ENCODE data around the gene TUBA3E. TPM values are rescaled to one million over a fixed set of nuclear protein-coding genes. Genes with fewer than 3 reads are reported as not detected.

TUBA3E gene
- total RNA-seq, 2 donors from 2014 or later = not detected

Other genes starting within 250 kb of the TUBA3E start
- under 1 TPM; 0.22 to 0.24 TPM for gene RAB6C, start 218.8 kb downstream of the TUBA3E start, total RNA-seq
- 10 to 100 TPM in 1 of 2 donors, under 1 TPM in 1; 0.18 to 12.7 TPM for gene POTEF, start 69.2 kb downstream of the TUBA3E start, total RNA-seq
- 10 to 100 TPM in 1 of 2 donors, 1 to 10 TPM in 1; 8.7 to 10.4 TPM for gene CCDC74B, start 53.3 kb downstream of the TUBA3E start, total RNA-seq
- gene SMPD4, start 16.8 kb downstream of the TUBA3E start, total RNA-seq = 10 to 100 TPM; 81.6 to 93.9 TPM
- 100 to 1,000 TPM; 161 to 224 TPM for gene MZT2B, start 16.2 kb downstream of the TUBA3E start, total RNA-seq
- 10 to 100 TPM; 47.1 to 55.1 TPM for gene IMP4, start 144.5 kb upstream of the TUBA3E start, total RNA-seq
- 10 to 100 TPM; 16.4 to 19.6 TPM for gene PTPN18, start 157.6 kb upstream of the TUBA3E start, total RNA-seq